Fibroblast of mammary gland (primary cell): ENCODE measurements around the gene ACYP2.

Experiments used
- DNase-seq: peaks from one replicate; pipeline ENCODE4 v3.0.0-alpha.2; 2010; ENCODE audit warnings: low read depth
- H3K4me3 ChIP-seq: 2 replicates; pipeline ENCODE4 v1.5.1; 2011; ENCODE audit warnings: low read depth, mild to moderate bottlenecking, low read length, moderate library complexity; ENCODE audit not compliant: control insufficient read depth
- CTCF ChIP-seq: conservative IDR thresholded peaks from 2 replicates; pipeline ENCODE4 v1.5.1; 2011; ENCODE audit warnings: low read depth, low read length, inconsistent platforms; ENCODE audit not compliant: control insufficient read depth, insufficient read depth

The ACYP2 gene

GRCh38 chr2:54194761-54195750 lies 79.6 kb downstream of the ACYP2 start:
- DNase-seq = no peak
- no peak overlapping the region for H3K4me3 ChIP-seq
- no peak for TF ChIP-seq CTCF

- no peak for DNase-seq
- H3K4me3 ChIP-seq = no peak overlapping the region
- no peak for TF ChIP-seq CTCF
Observed at GRCh38 chr2:54196646-54197045, 81.2 kb downstream of the ACYP2 start.

- DNase-seq = no peak
- TF ChIP-seq CTCF = no peak
- no peak overlapping the region for H3K4me3 ChIP-seq
Observed at GRCh38 chr2:54204476-54204875, 89.1 kb downstream of the ACYP2 start.

- H3K4me3 ChIP-seq = no peak overlapping the region
- TF ChIP-seq CTCF = peak; percentile 64
- peak; percentile 63 for DNase-seq
Observed at GRCh38 chr2:54206596-54206995, 91.2 kb downstream of the ACYP2 start.

GRCh38 chr2:54207666-54208195 lies 92.3 kb downstream of the ACYP2 start:
- DNase-seq = peak; percentile 47
- no peak for TF ChIP-seq CTCF
- H3K4me3 ChIP-seq = no peak overlapping the region

GRCh38 chr2:54208364-54209240 lies 93.2 kb downstream of the ACYP2 start:
- DNase-seq = peak; percentile 53
- no peak for TF ChIP-seq CTCF
- no peak overlapping the region for H3K4me3 ChIP-seq
